Central memory CD4-positive, alpha-beta T cell (primary cell): ENCODE measurements around the gene BLOC1S2.
A peak's percentile ranks its signal among the peaks of the same experiment; 100 is the strongest.
"Not testable (repeated sequence)": the region's sequence is repeated elsewhere in the genome, so short reads cannot be mapped to it uniquely, and the experiment has no call there.

Source experiments
- DNase-seq: peaks from one replicate; pipeline ENCODE4 v3.0.0; 2022

BLOC1S2 gene

DNA sequence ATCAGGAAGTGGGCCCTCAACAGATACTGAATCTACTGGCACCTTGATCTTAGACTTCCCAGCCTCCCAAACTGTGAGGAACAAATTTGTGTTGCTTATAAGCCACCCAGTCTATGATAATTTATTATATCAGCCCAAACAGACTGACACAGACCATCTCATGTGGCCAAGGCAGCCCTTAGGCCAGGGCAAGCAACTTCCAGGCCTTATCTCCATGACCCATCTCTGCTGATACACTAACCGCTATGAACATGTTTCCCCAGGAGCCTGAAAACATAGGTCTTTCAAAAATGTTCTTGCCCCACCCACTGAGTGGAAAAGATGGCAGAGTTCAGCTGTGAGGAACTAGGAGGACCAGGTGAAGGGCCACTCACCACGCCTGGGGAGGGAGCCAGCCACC, 3.2 kb upstream of the BLOC1S2 start:
- DNase-seq: no peak

DNA sequence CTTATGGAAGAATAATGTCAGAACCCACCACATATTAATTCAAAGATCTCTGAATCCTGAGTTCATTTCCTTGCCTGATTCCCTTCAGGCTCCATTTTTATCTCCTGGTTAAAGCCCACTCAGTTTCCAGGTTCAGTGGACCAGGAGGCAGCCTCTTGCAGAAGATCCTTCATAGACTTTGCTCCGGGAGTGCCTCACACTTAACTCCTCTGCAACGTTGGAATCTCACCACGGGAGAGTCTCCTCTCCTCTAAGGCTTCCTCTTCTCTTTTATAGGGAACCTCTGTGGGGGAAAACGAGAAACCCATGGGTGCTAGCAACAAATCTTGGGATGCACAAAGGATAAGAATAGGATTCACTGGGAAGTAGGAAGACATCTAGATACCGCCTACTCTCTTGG, 1.7 kb upstream of the BLOC1S2 start:
- DNase-seq: no peak

DNA sequence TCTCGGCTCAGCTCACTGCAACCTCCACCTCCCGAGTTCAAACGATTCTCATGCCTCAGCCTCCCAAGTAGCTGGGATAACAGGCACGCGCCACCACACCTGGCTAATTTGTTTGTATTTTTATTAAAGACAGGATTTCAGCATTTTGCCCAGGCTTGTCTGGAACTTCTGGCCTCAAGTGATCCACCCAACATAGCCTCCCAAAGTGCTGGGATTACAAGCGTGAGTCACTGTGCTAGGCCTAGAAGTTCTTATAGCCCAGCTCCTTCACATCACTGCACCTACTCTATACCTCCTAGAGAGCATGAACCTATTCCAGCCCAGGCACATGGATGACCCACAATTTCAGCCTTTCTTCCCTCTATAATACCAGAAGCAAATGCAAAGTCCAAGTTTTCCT, 1.3 kb upstream of the BLOC1S2 start:
- no peak for DNase-seq

DNA sequence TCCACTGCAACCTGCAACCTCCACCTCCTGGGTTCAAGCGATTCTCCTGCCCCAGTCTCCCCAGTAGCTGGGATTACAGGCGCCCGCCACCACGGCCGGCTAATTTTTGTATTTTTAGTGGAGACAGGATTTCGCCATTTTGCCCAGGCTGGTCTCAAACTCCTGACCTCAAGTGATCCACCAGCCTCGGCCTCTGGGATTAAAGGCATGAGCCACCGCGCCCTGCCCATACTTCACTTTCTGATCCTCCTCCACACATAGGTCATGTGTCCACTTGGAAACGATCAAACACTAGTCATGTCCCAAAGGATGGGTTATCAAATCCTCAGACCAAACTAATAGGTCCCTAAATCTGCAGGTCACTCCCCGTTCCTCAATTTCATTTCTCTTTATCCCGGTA, 1.2 kb downstream of the BLOC1S2 start:
- not testable (repeated sequence) for DNase-seq

DNA sequence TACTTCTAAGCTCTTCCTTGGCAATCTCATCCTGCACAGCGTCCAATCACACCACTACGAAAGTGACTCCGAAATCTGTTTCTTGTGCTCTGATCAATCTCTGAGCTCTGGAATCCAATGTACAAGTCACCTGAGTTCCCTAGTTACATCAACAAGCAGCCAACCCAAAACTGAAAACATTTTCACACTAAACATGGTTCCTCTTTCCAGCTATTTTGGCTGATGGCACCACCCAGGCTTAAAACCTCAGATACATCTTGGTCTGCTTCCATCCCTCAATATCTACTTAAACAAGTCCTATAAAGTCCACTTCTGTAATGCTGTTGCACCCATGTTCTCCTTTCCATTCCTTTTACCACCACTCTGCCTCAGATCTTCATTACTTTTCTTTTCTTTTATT, 3.6 kb downstream of the BLOC1S2 start:
- no peak for DNase-seq

DNA sequence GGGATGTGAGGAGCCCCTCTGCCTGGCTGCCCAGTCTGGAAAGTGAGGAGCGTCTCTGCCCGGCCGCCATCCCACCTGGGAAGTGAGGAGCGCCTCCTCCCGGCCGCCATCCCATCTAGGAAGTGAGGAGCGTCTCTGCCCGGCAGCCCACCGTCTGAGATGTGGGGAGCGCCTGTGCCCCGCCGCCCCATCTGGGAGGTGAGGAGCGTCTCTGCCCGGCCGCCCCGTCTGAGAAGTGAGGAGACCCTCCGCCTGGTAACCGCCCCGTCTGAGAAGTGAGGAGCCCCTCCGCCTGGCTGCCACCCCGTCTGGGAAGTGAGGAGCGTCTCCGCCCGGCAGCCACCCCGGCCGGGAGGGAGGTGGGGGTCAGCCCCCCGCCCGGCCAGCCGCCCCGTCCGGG, 9.5 kb downstream of the BLOC1S2 start:
- DNase-seq: not testable (repeated sequence)

DNA sequence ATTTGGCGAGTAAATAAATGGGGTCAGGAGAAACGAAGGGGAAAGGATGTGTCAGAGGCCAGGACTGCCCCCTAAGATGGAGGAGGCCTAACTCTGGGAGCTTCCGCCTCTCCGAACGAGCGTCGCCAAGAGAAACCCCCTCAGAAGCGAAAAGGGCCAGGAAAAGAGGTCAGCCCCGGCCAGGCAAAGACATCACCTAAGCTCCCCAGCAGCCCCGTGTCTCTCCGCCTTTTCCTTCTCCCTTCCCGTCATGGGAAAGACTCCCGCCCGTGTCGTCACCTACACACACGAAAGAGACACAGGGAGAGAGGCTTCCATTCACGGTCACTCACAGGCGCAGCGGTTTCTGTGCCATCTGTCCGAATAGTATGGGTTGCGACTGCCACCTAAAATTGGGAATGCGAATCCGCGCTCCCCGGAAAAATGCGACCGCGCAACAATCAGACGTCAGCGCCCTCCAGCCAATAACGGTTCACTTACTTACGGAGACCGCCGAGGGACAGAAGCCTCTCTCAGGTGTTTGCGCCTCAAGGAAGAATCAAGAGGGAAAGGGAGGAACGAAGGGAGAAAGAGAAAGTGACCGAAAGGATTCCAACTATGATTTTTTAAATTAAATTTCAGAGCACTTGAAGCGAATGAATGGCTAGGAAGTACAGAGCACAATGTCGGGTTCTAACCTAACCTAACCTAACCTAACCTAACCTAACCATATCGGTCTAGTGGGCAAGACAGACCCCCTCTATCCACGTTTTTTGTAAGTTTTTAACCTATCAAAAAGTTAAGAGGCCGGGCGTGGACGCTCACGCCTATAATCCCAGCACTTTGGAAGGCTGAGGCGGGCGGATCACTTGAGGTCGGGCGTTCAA, 19.0 kb downstream of the BLOC1S2 start, which contains the start of gene CWF19L1:
Gene CWF19L1, minus strand, starts transcription at position 400 of the 866 bp plus-strand sequence. Its CDS starts 45 bp downstream, at position 355.
- DNase-seq: peak; percentile 67

DNA sequence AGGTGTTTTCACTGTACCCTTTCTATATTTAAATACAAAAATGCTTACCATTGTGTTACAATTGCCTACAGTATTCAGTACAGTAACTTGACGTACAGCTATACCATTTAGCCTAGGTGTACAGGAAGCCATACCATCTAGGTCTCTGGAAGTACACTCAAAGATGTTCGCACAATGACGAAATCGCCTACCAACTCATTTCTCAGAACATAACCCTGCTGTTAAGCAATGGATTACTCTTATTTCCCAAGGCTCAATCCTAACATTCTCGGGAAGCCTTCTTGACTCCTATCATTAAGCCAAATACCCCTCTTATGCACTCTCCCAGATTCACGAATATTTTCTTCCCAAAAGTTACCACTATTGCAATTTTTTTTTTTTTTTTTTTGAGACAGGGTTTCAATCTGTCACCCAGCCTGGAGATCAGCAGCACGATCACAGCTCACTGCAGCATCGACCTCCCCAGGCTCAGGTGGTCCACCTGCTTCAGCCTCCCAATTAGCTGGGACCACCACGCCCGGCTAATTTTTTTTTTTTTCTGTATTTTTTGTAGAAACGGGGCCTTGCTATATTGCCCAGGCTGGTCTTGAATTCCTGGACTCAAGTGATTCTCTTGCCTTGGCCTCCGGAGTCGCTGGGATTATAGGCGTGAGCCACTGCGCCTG, 20.5 kb downstream of the BLOC1S2 start:
- no peak for DNase-seq

DNA sequence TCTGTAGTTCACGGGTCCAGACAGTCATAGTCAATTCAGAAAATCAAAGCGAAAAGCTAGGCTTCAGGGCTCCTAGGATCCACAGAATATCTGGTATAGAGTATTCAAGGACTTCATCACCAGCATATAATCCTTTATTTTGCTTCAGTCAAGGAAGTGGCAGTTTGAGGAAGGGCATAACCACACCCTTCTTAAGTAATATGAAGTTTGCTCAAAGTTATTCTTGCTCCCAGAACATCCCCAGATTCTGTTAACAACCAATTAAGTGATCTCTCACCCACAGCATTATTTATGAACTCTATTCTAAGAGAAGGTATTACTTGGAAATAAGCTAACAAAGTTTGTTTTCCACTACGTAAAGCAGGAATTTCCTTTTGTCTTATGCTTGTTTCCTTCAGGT, 32.3 kb downstream of the BLOC1S2 start:
- DNase-seq: no peak

DNA sequence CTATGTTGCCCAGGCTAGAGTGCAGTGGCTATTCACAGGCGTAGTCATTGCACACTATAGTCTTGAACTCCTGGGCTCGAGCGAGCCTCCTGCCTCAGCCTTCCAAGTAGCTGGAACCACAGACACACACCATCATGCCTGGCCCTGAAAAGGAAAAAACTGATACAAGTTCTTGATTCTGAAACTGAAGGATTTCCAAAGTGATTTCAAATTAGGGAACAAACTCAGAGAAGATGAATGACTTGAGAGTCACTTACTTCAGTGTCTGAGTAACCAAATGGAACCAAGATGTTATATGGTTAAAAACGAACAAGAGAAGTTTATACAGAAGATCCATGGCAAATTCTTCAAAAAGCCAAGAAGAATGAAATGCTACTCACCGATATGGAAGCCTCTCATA, 33.4 kb downstream of the BLOC1S2 start:
- DNase-seq: no peak

DNA sequence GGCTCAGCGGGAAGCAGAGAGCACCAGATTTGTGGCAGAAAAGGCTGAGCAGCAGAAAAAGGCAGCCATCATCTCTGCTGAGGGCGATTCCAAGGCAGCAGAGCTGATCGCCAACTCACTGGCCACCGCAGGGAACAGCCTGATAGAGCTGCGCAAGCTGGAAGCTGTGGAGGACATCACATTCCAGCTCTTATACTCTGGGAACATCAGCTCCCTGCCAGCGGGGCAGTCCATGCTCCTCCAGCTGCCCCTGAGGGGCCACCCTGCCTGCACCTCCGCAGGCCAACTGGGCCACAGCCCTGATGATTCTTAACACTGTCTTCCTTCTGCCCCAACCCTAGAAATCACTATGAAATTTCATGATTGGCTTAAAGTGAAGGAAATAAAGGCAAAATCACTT, 37.7 kb downstream of the BLOC1S2 start:
- DNase-seq: no peak

DNA sequence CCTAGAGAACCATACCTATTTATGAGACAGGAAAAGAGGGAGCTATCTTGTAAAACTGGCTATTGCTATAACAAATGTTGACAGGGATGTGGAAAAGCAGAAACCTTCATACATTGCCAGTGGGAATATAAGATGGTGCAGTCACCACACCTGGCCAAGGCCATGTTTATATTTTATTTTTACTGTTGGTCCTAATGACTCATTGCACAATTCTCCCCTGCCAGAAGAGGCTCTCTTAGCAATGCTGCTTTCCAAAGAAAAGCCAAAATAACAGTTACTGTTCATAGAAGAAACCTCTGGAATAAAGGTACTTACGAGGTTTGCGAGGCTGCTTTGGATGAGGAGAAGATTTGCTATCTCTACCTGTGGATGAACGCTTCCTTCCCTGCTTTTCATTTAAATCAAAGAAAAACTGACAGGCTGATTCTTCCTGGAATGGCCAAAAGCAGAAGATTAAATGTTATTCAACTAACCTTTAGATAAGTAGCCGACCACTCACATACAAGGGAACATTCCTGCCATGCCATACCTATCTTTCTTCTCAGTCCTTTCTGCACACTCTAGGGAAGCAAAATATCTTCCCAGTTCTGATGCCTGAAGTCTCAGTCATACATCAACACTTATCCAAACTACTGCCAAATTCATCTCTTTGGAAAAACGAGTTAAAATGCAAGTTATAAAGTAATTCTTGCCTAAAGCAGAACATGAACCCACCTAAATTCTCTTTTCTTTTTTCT, 40.8 kb downstream of the BLOC1S2 start:
- DNase-seq: no peak

DNA sequence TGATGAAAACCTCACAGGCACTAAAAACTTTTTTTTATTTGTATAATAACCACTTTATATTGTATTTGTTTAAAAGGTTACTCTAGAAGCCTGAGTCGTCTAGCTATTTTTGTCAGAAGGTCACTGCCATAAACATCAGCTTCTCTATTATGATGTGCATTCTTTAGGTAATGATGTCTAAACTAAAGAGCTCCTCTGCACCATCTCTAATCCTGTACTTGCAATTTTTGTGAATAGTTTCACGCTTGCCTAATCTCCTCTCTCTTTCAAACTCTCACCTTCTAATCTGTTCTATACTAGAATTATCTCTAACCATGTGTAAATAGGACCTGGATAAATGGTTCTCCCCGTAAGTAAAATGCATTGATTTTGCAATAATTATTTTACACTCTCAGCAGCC, 46.6 kb downstream of the BLOC1S2 start:
- no peak for DNase-seq

DNA sequence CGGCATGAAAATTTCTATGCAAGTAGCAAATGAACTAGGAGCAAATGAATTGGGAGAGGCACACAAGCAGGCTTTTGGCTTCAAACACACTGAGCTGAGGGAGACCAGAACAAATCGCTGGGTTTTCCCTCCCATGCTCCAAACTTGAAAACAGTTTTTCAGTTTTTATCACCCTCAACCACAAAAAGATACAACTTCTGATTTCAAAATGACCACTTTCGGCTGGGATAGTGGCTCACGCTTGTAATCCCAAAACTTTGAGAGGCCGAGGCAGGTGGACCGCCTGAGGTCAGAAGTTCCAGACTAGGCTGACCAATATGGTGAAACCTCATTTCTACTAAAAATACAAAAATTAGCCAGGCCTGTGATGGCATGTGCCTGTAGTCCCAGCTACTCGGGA, 48.1 kb downstream of the BLOC1S2 start:
- DNase-seq: no peak

DNA sequence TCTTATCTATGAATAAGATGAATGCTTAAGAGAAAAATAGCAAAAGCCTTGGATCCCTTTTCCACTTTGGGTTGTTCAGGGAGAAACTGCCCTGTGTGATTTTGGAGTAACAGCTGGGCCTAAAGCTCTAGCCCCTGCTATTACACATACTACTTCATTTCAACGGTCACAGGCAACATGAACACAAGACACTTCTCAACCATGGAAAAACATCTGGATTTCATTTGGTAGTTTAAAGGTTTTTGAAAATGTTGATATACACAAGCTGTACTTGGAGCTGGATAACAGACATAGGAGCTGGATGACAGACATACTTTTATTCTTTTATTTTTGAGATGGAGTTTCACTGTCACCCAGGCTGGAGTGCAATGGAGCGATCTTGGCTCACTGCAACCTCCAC, 54.4 kb downstream of the BLOC1S2 start:
- DNase-seq: no peak

DNA sequence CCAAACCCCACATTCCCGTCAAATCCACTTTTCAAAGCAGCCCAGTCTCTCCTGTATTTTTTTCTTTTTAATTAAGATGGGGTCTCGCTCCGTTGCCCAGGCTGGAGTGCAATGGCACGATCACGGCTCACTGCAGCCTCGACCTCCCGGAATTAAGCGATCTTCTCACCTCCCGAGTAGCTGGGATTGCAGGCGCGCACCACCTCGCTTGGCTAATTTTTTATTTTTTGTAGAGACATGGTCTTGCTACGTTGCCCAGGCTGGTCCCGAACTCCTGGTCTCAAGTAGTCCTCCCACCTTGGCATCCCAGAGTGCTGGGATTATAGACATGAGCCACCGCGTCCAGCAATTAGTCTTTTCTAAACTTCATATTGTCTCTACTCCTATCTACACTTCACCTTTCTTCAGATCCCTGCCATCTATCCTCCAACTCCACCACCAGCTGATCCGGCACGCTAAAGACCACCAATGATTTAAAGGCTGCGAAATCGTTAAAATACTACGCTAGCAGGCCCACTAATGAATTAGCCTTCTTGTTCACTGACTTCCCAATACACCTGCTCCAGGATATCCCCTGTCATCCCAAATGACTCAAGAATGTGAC, 56.6 kb downstream of the BLOC1S2 start:
- DNase-seq: no peak

DNA sequence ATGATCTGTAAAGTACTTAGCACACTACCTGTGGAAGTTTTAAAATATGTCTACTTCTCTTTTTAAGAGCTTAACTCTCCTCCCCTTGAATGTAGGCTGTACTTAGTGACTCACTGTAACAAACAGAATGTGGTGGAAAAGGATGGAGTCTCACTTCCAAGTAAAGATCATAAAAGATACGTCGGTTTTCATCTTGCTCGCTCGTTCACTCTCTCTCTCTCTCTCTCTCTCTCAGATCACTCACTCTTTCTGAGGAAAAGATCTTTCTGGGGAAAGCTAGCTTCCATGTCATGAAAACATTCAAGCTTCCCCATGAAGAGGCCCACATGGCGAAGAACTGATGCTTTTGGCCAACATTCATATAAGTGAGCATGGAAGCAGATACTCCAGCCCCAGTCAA, 62.6 kb downstream of the BLOC1S2 start:
- DNase-seq: no peak
